Caco-2 (cell line): Measurements from ENCODE around the gene MRPL58. TPM values are rescaled to one million over a fixed set of nuclear protein-coding genes. Genes with fewer than 3 reads are reported as not detected.

Experiments used
- BruUV-seq: library from RNA; stranded (reverse); fragments of 400-500 nt; replicated peaks from 2 replicates; lab custom pipeline; 2021; lab: Mats Ljungman, UMichigan
- CTCF ChIA-PET: fragments of 300-600 bp; sonication (Branson Sonifier 250); formaldehyde crosslinking; loops from one replicate; lab custom pipeline; 2022; ENCODE audit warnings: antibody characterized with exemption; lab: Charles Lee
- POLR2A ChIA-PET: fragments of 300-600 bp; sonication (Branson Sonifier 250); formaldehyde crosslinking; loops from one replicate; lab custom pipeline; 2022; ENCODE audit warnings: antibody characterized with exemption; lab: Charles Lee
- DNase-seq, 2 experiments: peaks; one replicate each; pipeline versions ENCODE4 v3.0.0 to v3.0.0-alpha.2; 2020 to 2022
- H3K27me3 ChIP-seq: replicated peaks from 2 replicates; pipeline ENCODE4 v1.6.0; 2011; ENCODE audit warnings: low read length; ENCODE audit not compliant: control insufficient read depth, insufficient read depth
- H3K36me3 ChIP-seq: 2 replicates; pipeline ENCODE4 v1.5.1; 2011; ENCODE audit warnings: low read length; ENCODE audit not compliant: control insufficient read depth, insufficient read depth
- H3K4me1 ChIP-seq: fragments of 250-450 bp; sonication (Bioruptor Pico); 2 replicates; pipeline ENCODE4 v1.5.1; 2020; ENCODE audit warnings: mild to moderate bottlenecking
- H3K4me3 ChIP-seq: 2 replicates; pipeline ENCODE4 v1.5.1; 2011; ENCODE audit warnings: low read depth, mild to moderate bottlenecking, control low read depth, low read length
- H3K9me3 ChIP-seq: fragments of 250-450 bp; sonication (Bioruptor Pico); 2 replicates; pipeline ENCODE4 v1.5.1; 2020; ENCODE audit warnings: mild to moderate bottlenecking, moderate library complexity
- H3K27ac Mint-ChIP-seq: one replicate; pipeline ENCODE4 v1.8.0; 2022; ENCODE audit warnings: mixed read lengths; ENCODE audit not compliant: unreplicated experiment
- H3K27me3 Mint-ChIP-seq: one replicate; pipeline ENCODE4 v1.8.0; 2022; ENCODE audit warnings: mixed read lengths; ENCODE audit not compliant: insufficient read depth, unreplicated experiment
- H3K36me3 Mint-ChIP-seq: one replicate; pipeline ENCODE4 v1.8.0; 2022; ENCODE audit warnings: mild to moderate bottlenecking, mixed read lengths; ENCODE audit not compliant: insufficient read depth, unreplicated experiment
- H3K4me1 Mint-ChIP-seq: one replicate; pipeline ENCODE4 v1.8.0; 2022; ENCODE audit warnings: low read depth, mixed read lengths; ENCODE audit not compliant: unreplicated experiment
- H3K4me3 Mint-ChIP-seq: one replicate; pipeline ENCODE4 v1.8.0; 2022; ENCODE audit warnings: mild to moderate bottlenecking, moderate library complexity, mixed read lengths; ENCODE audit not compliant: unreplicated experiment
- H3K9me3 Mint-ChIP-seq: one replicate; pipeline ENCODE4 v1.8.0; 2022; ENCODE audit warnings: mixed read lengths; ENCODE audit not compliant: unreplicated experiment
- CTCF ChIP-seq, 2 experiments: fragments of 200-600 bp in 1 of 2; IDR thresholded peaks; 1 replicate in 1 of 2; 2 replicates in 1 of 2; pipeline versions ENCODE4 v1.5.1 to v1.8.0; 2011 to 2022; ENCODE audit warnings: antibody characterized with exemption in 1 of 2, control low read depth in 1 of 2, inconsistent platforms in 1 of 2, low read depth in 1 of 2, low read length in 1 of 2, mild to moderate bottlenecking in 1 of 2, moderate library complexity in 1 of 2; ENCODE audit not compliant: insufficient read depth in 1 of 2, severe bottlenecking in 1 of 2, unreplicated experiment in 1 of 2
- intact Hi-C: fragments of 100-400 bp; cut with micrococcal nuclease; formaldehyde crosslinking; loops from one replicate; pipeline ENCODE4 v1.10.0; 2022; ENCODE audit not compliant: unreplicated experiment
- total RNA-seq: library from RNA; stranded (reverse); gene quantifications from 2 replicates; pipeline ENCODE4 v1.2.3, GENCODE V29; 2022

MRPL58 gene
- total RNA-seq, 1 experiment from 2014 or later = 61.0 TPM

- H3K27ac Mint-ChIP-seq = no peak overlapping the region
- CTCF ChIA-PET = interaction anchor here (0.7 to 1.0 kb wide), 2 partner anchors 27 to 49 kb away, joined by 4 to 6 read pairs; no protein-coding TSS in a partner anchor
- H3K36me3 Mint-ChIP-seq = peaks cover 6% of the 10 kb centered on the region
- intact Hi-C loops = no loop called here
- Histone ChIP-seq H3K27me3 (no peaks in the 10 kb centered on the region), H3K4me1 (peaks cover 30% of the 10 kb centered on the region), H3K4me3 (no peak overlapping the region), H3K9me3 (no peaks in the 10 kb centered on the region), H3K36me3 (no peaks in the 10 kb centered on the region)
- BruUV-seq = no TSS peak
- no peak for DNase-seq
- no peaks in the 10 kb centered on the region for H3K27me3 Mint-ChIP-seq
- TF ChIP-seq CTCF (IDR thresholded peaks at IDR 0.05; ENCODE audit: insufficient read depth in 1 of 2, low read depth in 1 of 2, low read length in 1 of 2, severe bottlenecking in 1 of 2, unreplicated experiment in 1 of 2) = no peak
- peaks cover 13% of the 10 kb centered on the region for H3K4me1 Mint-ChIP-seq
- no peak overlapping the region for H3K4me3 Mint-ChIP-seq
- POLR2A ChIA-PET = no interaction called here
- H3K9me3 Mint-ChIP-seq = no peaks in the 10 kb centered on the region
Observed at GRCh38 chr17:74986206-74986576, 26.3 kb upstream of the MRPL58 start.

- Histone ChIP-seq H3K27me3 (no peaks in the 10 kb centered on the region), H3K4me3 (peak within 1 kb of the TSS; percentile 70), H3K9me3 (no peaks in the 10 kb centered on the region), H3K4me1 (peaks cover 37% of the 10 kb centered on the region), H3K36me3 (no peaks in the 10 kb centered on the region)
- Mint-ChIP-seq H3K36me3 (no peaks in the 10 kb centered on the region), H3K9me3 (no peaks in the 10 kb centered on the region), H3K4me3 (peak within 1 kb of the TSS; percentile 81), H3K4me1 (peaks cover 23% of the 10 kb centered on the region), H3K27me3 (no peaks in the 10 kb centered on the region), H3K27ac (peak within 1 kb of the TSS; percentile 53)
- CTCF ChIA-PET = interaction anchor here (0.6 to 2.6 kb wide), 13 partner anchors 9 to 72 kb away, joined by 3 to 29 read pairs (median 5); partner anchors contain the start of genes HID1 and MRPL58
- intact Hi-C loops = loop anchor here (1.0 kb wide), 2 partner anchors 19 to 48 kb away; no protein-coding TSS in a partner anchor
- TF ChIP-seq CTCF (IDR thresholded peaks at IDR 0.05; ENCODE audit: insufficient read depth in 1 of 2, low read depth in 1 of 2, low read length in 1 of 2, severe bottlenecking in 1 of 2, unreplicated experiment in 1 of 2) = no peak
- no TSS peak for BruUV-seq
- POLR2A ChIA-PET = interaction anchor here (0.5 to 3.7 kb wide), 10 partner anchors 11 to 237 kb away, joined by 3 to 33 read pairs (median 6); partner anchors contain the start of genes HID1 and MRPL58
- DNase-seq = peak; percentile 95 to 98
Observed at GRCh38 chr17:74987418-74987908, 25.0 kb upstream of the MRPL58 start, which contains the start of gene CDR2L. Gene CDR2L, plus strand, starts transcription at chr17:74987632. Its CDS starts 412 bp downstream, at chr17:74988044.

GRCh38 chr17:74987909-74988711 is 24.4 kb upstream of the MRPL58 start:
- Mint-ChIP-seq H3K9me3 (no peaks in the 10 kb centered on the region), H3K4me1 (peaks cover 30% of the 10 kb centered on the region), H3K36me3 (no peaks in the 10 kb centered on the region), H3K27me3 (no peaks in the 10 kb centered on the region), H3K27ac (peak overlapping the region; percentile 53), H3K4me3 (peak overlapping the region; percentile 81)
- TSS peak; percentile 79 for BruUV-seq
- H3K27me3 ChIP-seq = no peaks in the 10 kb centered on the region
- intact Hi-C loops = loop anchor here (1.0 to 2.0 kb wide), 3 partner anchors 18 to 47 kb away; partner anchors contain the start of gene MRPL58
- TF ChIP-seq CTCF (IDR thresholded peaks at IDR 0.05; ENCODE audit: insufficient read depth in 1 of 2, low read depth in 1 of 2, low read length in 1 of 2, severe bottlenecking in 1 of 2, unreplicated experiment in 1 of 2) = peak; percentile 30 to 61
- ChIA-PET POLR2A (interaction anchor here (0.5 to 3.7 kb wide), 9 partner anchors 12 to 237 kb away, joined by 3 to 33 read pairs (median 4); partner anchors contain the start of genes HID1 and MRPL58), CTCF (interaction anchor here (0.7 to 2.6 kb wide), 14 partner anchors 10 to 115 kb away, joined by 3 to 29 read pairs (median 5); partner anchors contain the start of genes FDXR, HID1 and MRPL58)
- peak overlapping the region; percentile 70 for H3K4me3 ChIP-seq
- H3K9me3 ChIP-seq = no peaks in the 10 kb centered on the region
- DNase-seq = peak; percentile 69 to 82
- H3K4me1 ChIP-seq = peaks cover 41% of the 10 kb centered on the region
- H3K36me3 ChIP-seq = peaks cover 1% of the 10 kb centered on the region; the same call in 1 of the 2 replicates
